IgD-negative memory B cell (primary cell): ENCODE results near the gene SNPH. TPM values are rescaled to one million over a fixed set of nuclear protein-coding genes. Genes with fewer than 3 reads are reported as not detected.
A peak's percentile ranks its signal among the peaks of the same experiment; 100 is the strongest.
"Not testable (repeated sequence)": the region's sequence is repeated elsewhere in the genome, so short reads cannot be mapped to it uniquely, and the experiment has no call there.

ENCODE experiments used
- H3K27ac Mint-ChIP-seq, 3 donors: one replicate each; pipeline ENCODE4 v1.8.0; 2020 to 2022; ENCODE audit warnings: mild to moderate bottlenecking in 3 of 3, mixed read lengths in 3 of 3, moderate library complexity in 1 of 3
- H3K27me3 Mint-ChIP-seq: one replicate; pipeline ENCODE4 v1.8.0; 2021; ENCODE audit warnings: mixed read lengths
- H3K36me3 Mint-ChIP-seq: one replicate; pipeline ENCODE4 v1.8.0; 2020; ENCODE audit warnings: mild to moderate bottlenecking, mixed read lengths
- H3K4me1 Mint-ChIP-seq, 3 donors: one replicate each; pipeline ENCODE4 v1.8.0; 2020 to 2022; ENCODE audit warnings: mixed read lengths in 3 of 3, mild to moderate bottlenecking in 1 of 3
- H3K4me3 Mint-ChIP-seq, 4 donors: one replicate each; pipeline ENCODE4 v1.8.0; 2020 to 2022; ENCODE audit warnings: mild to moderate bottlenecking in 4 of 4, mixed read lengths in 4 of 4, moderate library complexity in 3 of 4
- H3K9me3 Mint-ChIP-seq, 3 donors: one replicate each; pipeline ENCODE4 v1.8.0; 2020 to 2021; ENCODE audit warnings: mixed read lengths in 3 of 3, mild to moderate bottlenecking in 1 of 3
- polyA plus RNA-seq: library from polyadenylated mRNA; unstranded; fragments of 300-500 nt; fragmentation: Illumina TruSeq; gene quantifications from one replicate; pipeline ENCODE4 v1.2.3, GENCODE V29; 2021

SNPH gene, protein sequence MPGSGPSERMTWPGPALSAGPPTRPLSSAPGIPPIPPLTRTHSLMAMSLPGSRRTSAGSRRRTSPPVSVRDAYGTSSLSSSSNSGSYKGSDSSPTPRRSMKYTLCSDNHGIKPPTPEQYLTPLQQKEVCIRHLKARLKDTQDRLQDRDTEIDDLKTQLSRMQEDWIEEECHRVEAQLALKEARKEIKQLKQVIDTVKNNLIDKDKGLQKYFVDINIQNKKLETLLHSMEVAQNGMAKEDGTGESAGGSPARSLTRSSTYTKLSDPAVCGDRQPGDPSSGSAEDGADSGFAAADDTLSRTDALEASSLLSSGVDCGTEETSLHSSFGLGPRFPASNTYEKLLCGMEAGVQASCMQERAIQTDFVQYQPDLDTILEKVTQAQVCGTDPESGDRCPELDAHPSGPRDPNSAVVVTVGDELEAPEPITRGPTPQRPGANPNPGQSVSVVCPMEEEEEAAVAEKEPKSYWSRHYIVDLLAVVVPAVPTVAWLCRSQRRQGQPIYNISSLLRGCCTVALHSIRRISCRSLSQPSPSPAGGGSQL
- 1.3 TPM for polyA plus RNA-seq

DNA sequence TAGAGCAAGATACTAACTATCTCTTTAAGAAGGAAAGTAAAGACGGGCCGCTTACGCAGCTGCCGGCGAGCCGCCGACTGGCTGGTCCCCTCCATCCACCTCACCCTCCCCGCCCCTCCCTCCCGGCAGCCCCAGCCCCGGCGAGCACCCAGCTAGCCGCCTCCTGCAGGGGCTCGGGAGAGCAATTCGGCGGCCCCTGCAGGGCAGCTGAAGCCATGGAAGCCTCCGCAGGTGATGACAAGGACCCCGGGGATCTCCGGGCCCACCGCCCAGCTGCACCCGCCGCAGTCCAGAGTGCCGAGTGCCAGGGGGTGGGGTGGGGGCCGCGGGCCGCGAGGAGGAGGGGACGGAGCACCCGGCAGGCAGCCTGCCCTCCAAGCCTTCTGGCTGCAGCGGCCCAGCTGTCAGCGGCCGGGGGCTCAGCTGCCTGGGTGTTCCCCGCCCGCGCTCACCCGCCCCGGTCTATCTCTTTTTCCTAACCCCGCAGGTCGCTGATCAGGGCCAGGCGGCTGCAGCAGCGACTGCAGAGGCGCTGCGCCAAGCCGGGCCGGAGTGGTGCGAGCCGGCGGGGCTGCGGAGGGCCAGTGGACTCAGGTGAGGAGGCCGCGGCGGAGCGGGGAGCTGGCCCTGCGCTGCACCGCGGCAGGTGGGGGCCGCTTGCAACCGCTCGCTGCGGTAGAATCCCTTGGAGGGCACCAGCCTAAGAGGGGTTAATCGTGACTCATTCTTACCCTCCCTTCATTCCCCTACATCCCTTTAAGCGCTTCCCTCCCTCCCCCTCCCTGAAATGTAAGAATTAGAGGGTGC is at the start of gene SNPH:
SNPH (plus strand) TSS at position 128 of the 807 bp plus-strand sequence. CDS start 29,946 bp downstream, outside the sequence.
- Mint-ChIP-seq H3K9me3 (no peaks in the 10 kb centered on the region), H3K27me3 (no peaks in the 10 kb centered on the region), H3K36me3 (no peaks in the 10 kb centered on the region), H3K27ac (peak within 1 kb of the TSS in 2 of 3 donors; percentile 69 to 89), H3K4me3 (peak within 1 kb of the TSS; percentile 74 to 97 (median 88)), H3K4me1 (peaks cover 5 to 14% (median 10%) of the 10 kb centered on the region in 3 donors)

DNA sequence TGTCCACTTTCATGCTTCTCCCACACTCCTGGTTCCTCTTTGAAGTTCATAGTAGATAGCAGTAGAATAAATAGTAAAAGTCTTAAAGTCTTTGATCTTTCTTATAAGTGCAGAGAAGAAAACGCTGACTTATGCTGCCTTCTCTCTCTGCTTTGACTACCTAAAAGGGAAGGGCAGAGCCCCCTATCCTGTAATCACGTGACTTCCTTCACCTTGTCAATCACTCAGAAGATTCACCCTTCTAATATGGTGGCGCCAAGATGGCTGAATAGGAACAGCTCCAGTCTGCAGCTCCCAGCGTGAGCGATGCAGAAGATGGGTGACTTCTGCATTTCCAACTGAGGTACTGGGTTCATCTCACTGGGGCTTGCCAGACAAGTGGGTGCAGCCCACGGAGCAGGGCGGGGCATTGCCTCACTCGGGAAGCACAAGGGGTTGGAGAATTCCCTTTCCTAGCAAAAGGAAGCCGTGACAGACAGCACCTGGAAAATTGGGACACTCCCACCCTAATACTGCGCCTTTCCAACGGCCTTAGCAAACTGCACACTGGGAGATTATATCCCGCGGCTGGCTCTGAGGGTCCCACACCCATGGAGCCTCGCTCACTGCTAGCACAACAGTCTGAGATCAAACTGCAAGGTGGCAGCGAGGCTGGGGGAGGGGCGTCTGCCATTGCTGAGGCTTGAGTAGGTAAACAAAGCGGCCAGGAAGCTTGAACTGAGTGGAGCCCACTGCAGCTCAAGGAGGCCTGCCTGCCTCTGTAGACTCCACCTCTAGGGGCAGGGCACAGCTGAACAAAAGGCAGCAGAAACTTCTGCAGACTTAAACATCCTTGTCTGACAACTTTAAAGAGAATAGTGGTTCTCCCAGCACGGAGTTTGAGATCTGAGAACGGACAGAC is 49.3 kb upstream of the SNPH start:
- H3K36me3 Mint-ChIP-seq, H3K9me3 Mint-ChIP-seq, H3K4me3 Mint-ChIP-seq, H3K27me3 Mint-ChIP-seq, H3K27ac Mint-ChIP-seq: not testable (repeated sequence)
- H3K4me1 Mint-ChIP-seq, result peaks cover 0 to 11% (median 0%) of the 10 kb centered on the region in 3 donors

DNA sequence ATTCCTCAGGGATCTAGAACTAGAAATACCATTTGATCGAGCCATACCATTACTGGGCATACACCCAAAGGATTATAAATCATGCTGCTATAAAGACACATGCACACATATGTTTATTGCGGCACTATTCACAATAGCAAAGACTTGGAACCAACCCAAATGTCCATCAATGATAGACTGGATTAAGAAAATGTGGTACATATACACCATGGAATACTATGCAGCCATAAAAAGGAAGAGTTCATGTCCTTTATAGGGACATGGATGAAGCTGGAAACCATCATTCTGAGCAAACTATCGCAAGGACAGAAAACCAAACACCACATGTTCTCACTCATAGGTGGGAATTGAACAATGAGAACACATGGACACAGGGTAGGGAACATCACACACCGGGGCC is 43.3 kb upstream of the SNPH start:
- not testable (repeated sequence) for H3K36me3 Mint-ChIP-seq, H3K4me1 Mint-ChIP-seq, H3K9me3 Mint-ChIP-seq
- peak overlapping the region in 1 of 3 donors; percentile 76 for H3K27ac Mint-ChIP-seq
- H3K27me3 Mint-ChIP-seq, result peaks cover 17% of the 10 kb centered on the region
- H3K4me3 Mint-ChIP-seq, result peak overlapping the region in 1 of 4 donors; percentile 50

DNA sequence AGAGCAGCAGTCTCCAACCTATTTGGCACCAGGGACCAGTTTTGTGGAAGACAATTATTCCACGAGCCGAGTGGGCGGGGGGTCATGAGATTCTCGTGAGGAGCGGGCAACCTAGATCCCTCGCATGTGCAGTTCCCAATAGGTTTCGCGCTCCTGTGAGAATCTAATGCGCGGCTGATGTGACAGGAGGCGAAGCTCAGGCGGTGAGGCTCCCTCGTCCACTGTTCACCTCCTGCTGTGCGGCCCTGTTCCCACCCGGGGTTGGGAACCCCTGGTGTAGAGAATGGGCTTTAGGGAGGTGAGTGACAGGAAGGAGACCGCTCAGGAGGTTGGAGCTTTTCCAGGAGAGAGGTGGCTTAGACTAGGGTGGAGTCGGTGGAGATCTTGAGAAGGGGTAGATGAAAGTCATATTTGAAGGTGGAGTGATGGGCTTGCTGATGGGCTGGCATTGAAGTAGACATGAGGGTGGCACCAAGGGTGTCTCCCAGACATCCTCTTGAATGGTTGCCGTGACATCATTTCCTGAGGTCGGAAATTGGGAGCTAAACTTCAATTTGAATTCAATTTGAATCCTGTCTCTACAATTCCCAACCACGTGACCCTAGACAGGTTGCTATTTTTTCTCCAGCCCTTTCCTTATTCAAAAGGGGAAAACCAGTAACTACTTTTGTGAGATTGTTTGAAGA is 41.7 kb upstream of the SNPH start:
- H3K36me3 Mint-ChIP-seq, result no peaks in the 10 kb centered on the region
- H3K4me1 Mint-ChIP-seq, result peaks cover 1 to 5% (median 3%) of the 10 kb centered on the region in 3 donors
- peaks cover 0 to 4% (median 3%) of the 10 kb centered on the region in 3 donors for H3K9me3 Mint-ChIP-seq
- peak overlapping the region in 3 of 4 donors; percentile 6 to 51 (median 28) for H3K4me3 Mint-ChIP-seq
- H3K27me3 Mint-ChIP-seq, result peaks cover 17% of the 10 kb centered on the region
- peak overlapping the region in 1 of 3 donors; percentile 26 for H3K27ac Mint-ChIP-seq

DNA sequence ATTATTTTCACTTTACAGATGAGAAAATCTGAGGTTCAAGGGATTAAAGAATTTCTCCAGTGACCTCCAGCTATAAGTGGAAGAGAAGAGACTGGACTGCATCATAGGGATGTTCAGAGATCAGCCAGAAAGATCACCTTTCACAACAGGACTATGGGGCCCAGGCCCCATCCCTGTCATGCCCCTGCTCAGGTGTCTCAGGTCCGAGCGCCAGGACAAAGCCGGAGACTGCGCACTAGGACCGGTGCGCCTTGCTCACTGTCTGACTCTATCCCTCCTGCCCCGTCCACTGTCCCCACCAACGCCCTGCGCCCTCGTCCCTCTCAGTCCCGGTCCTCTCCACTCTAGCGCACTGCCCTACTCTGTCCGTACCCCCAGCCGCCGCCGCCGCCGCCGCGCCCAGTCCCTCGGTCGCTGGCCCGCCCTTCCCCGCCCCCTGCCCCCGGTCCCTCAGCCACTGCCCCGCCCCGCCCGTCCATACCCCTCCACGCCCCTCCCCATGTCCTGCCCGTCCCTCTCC is 40.8 kb upstream of the SNPH start:
- Mint-ChIP-seq H3K27ac (no peak overlapping the region), H3K36me3 (no peaks in the 10 kb centered on the region), H3K4me3 (peak overlapping the region; percentile 28 to 83 (median 54)), H3K9me3 (peaks cover 0 to 4% (median 3%) of the 10 kb centered on the region in 3 donors), H3K27me3 (peaks cover 17% of the 10 kb centered on the region), H3K4me1 (peaks cover 1 to 5% (median 3%) of the 10 kb centered on the region in 3 donors)

DNA sequence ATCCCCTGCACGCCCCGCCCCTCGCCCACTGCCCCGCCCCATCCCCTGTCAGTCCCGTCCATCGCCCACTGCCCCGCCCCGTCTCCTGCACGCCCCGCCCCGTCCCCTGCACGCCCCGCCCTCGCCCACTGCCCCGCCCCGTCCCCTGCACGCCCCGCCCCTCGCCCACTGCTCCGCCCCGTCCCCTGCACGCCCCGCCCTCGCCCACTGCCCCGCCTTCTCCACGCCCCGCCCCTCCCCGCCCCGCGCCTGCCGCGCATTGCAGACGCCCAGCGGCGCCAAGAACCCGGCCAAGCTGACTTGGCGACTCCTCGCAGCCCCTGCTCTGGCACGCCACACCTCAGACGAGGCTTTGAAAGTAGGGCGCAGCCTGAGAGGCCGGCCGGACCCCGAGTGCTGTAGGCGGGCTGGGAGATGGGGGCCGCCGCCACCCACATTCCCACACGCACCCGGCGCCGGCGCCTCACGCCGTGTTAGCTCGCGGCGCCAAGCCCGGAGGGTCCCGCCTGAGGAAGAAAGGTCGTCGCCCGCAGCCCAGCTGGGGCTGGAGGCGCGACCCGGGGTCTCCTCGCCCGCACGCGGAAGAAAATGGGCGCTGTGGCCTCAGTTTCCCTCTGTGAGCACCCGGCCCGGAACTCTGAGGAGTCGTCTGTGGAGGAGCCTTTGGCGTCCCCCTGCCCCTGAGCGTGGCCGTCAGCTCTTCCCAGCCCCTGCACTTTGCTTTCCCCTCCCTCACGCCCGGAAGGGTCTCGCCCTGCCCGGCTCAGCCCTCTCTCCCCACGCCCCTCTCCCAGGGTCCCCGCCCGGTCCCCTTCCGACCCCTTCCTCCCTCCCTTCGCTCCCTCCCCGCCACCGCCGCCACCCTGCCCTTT is 40.1 kb upstream of the SNPH start, which contains the start of gene RAD21L1:
RAD21L1 (plus strand) TSS at position 262 of the 872 bp plus-strand sequence. CDS start 2,410 bp downstream, outside the sequence.
- Mint-ChIP-seq H3K9me3 (peaks cover 0 to 4% (median 3%) of the 10 kb centered on the region in 3 donors), H3K4me1 (peaks cover 1 to 5% (median 3%) of the 10 kb centered on the region in 3 donors), H3K27ac (peak within 1 kb of the TSS in 1 of 3 donors; percentile 89), H3K36me3 (no peaks in the 10 kb centered on the region), H3K27me3 (peaks cover 18% of the 10 kb centered on the region), H3K4me3 (peak within 1 kb of the TSS; percentile 72 to 83 (median 79))

DNA sequence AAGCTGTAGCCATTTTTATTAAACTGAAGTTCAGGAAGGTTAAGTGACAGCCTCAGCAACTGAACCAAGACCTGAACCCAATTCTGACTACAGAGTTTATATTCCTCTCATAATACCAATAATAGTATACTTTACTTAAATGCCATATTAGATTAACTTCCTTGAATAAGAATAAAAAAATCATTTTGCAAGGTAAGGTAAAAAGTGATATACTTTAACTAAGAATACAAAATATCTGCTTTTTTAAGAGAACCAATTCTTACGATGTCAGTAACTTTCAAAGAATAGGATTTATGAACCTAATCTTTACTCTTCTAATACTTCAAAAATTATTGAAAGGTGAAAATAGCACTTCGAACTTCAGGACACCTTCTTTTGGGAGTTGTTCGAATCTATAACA is 36.6 kb upstream of the SNPH start:
- H3K27ac Mint-ChIP-seq, result no peak overlapping the region
- no peak overlapping the region for H3K4me3 Mint-ChIP-seq
- peaks cover 18% of the 10 kb centered on the region for H3K27me3 Mint-ChIP-seq
- no peaks in the 10 kb centered on the region for H3K36me3 Mint-ChIP-seq
- H3K4me1 Mint-ChIP-seq, result peaks cover 1 to 5% (median 2%) of the 10 kb centered on the region in 3 donors
- no peaks in the 10 kb centered on the region for H3K9me3 Mint-ChIP-seq

DNA sequence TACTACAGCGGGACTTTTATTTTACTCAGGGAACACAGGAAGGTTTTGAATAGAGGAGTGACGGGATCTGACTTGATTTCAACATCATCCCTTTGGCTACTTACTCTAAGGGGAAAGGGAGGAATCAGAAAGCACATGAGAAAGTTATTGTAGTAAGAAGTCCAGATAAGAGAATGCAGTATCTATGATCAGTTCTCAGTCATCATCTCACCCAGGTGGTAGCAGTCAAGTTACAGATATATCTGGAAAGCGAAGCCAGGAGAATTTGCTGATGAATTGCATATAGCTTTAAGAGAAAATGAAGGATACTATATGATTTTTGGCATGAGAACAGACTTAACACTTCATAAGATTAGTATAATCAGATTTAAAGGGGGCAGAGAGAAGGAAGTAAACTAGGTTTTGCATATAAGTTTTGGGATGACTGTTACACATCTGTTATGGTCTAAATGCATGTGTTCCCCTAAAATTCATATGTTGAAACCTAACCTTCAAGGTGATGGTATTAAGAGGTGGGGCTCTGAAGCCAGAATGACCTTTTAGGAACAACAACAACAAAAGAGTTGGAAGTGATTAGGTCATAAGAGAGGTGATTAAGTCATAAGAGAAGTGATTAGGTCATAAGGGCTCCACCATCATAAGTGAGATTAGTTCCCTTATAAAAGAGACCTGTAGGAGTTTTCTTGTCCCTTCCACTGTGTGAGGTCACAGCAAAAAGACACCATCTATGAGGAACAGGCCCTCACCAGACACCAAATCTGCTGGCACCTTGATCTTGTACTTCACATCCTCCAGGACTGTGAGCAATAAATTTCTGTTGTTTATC is 33.6 kb upstream of the SNPH start:
- no peak overlapping the region for H3K4me3 Mint-ChIP-seq
- H3K4me1 Mint-ChIP-seq, result peaks cover 0 to 2% (median 0%) of the 10 kb centered on the region in 3 donors
- peaks cover 7% of the 10 kb centered on the region for H3K27me3 Mint-ChIP-seq
- no peaks in the 10 kb centered on the region for H3K9me3 Mint-ChIP-seq
- H3K27ac Mint-ChIP-seq, result no peak overlapping the region
- H3K36me3 Mint-ChIP-seq, result peaks cover 1% of the 10 kb centered on the region

DNA sequence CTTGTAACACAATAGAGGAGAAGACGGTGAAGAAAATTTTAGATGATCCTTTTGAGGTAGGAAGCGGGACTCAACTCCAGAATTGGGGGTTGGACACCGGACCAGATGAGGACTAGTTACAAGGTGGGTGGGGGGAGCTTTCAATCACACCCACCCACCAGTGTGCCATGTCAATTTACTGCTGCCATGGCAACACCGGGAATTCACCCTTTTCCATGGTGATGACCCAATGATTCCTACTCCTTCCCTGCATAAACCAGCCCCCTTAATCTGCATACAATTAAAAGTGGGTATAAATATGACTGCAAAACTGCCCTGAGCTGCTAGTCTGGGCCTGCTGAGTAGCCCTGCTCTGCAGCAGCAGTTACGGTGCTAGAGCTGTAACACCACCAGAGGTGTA is 25.5 kb upstream of the SNPH start:
- Mint-ChIP-seq H3K4me1 (no peaks in the 10 kb centered on the region), H3K27me3 (peaks cover 11% of the 10 kb centered on the region), H3K36me3 (peaks cover 1% of the 10 kb centered on the region), H3K4me3 (no peak overlapping the region), H3K27ac (no peak overlapping the region), H3K9me3 (no peaks in the 10 kb centered on the region)

DNA sequence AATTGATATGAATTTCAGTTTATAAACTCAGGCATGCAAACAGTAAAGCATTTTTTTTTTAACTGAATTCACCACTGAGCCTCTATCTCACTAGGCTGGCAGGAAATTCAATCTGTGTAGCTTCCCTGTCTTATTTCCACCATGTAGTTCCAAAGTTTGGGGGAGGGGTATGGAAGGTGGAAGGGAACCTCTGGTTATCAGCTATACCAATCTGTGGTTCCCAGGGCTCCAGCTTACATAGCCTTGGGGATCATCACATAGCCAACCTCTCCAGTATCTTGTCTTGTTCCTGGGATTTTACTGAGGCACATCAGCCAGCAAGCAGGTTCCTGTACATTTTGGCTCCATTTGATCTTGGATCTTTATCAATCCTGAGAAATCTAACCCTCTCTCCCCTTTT is 24.6 kb upstream of the SNPH start:
- peaks cover 13% of the 10 kb centered on the region for H3K27me3 Mint-ChIP-seq
- no peak overlapping the region for H3K4me3 Mint-ChIP-seq
- no peaks in the 10 kb centered on the region for H3K9me3 Mint-ChIP-seq
- H3K4me1 Mint-ChIP-seq, result no peaks in the 10 kb centered on the region
- no peak overlapping the region for H3K27ac Mint-ChIP-seq
- no peaks in the 10 kb centered on the region for H3K36me3 Mint-ChIP-seq

DNA sequence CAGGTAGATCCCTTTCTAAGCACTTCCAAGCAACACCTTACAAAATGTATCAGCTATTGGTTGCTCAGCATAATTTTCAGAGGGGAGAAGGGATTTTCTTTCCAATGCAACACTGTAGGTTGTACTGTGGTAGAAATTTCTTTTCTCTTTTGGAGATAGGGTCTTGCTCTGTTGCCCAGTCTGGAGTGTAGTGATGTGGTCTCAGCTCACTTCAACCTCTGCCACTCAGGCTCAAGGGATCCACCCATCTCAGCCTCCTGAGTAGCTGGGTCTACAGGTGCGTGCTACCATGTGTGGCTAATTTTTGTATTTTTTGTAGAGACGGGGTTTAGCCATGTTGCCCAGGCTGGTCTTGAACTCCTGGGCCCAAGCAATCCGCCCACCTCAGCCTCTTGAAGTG is 24.0 kb upstream of the SNPH start:
- no peaks in the 10 kb centered on the region for H3K36me3 Mint-ChIP-seq
- no peak overlapping the region for H3K27ac Mint-ChIP-seq
- no peaks in the 10 kb centered on the region for H3K4me1 Mint-ChIP-seq
- H3K27me3 Mint-ChIP-seq, result peaks cover 13% of the 10 kb centered on the region
- H3K4me3 Mint-ChIP-seq, result no peak overlapping the region
- no peaks in the 10 kb centered on the region for H3K9me3 Mint-ChIP-seq

DNA sequence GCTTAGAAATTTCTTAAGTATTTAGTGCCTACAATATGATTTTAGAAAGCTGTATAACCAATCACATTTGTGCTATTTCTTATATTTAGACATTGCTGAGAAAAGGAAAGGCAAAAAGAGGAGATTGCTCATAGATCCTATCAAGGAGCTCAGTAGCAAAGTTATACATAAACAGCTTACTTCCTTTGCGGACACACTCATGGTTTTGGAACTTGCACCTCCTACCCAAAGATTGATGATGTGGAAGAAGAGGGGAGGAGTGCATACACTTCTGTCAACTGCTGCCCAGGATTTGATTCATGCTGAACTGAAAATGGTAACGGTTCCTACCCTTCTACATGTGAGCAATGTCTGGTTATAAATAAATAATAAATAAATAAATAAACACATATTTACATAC is 23.6 kb upstream of the SNPH start:
- Mint-ChIP-seq H3K9me3 (no peaks in the 10 kb centered on the region), H3K27ac (no peak overlapping the region), H3K36me3 (no peaks in the 10 kb centered on the region), H3K27me3 (peaks cover 13% of the 10 kb centered on the region), H3K4me3 (no peak overlapping the region), H3K4me1 (no peaks in the 10 kb centered on the region)
